GM10847 (cell line): ENCODE results near the gene TBC1D10A.

Experiments
- POLR2A ChIP-seq: IDR thresholded peaks from 2 replicates; pipeline ENCODE4 v1.6.1; 2011; ENCODE audit not compliant: insufficient read length; ENCODE audit errors: extremely low read depth

The TBC1D10A gene

DNA sequence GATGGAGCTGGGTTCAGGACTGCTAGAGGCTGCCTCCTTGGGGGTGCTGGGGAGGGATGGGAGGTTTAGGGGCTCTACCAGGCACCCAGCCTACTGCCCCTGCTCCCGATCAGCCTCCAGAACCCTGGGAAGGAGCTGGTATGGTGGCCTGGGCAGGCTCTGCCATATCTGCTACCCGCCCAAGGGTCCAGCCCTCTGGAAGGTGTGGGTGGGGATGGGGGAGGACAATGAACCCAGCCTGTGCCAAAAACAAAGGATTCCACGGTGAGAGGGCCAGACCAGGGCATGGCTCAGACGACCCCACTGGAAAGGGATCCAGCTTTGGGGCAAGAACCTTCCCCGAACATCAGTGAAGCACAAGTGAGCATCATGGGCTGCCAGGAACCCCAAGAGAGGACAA is 40.4 kb downstream of the TBC1D10A start:
- no peak for TF ChIP-seq POLR2A

DNA sequence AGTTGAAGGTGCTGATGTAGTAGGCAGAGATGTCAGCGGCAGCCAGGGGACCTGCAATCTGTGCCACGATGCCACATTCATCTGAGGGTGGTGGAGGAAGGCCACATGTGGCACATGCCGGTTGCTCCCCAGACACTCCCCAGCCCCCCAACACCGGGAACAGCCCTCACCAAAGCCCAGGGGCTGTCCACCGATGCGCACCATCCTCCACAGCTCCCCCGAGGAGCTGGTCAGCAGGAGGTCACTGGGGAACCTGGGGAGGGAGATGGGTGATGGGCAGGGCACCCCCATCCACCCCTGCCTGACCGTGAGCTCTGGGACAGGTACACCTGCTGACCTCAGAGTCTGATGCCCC is 40.9 kb downstream of the TBC1D10A start:
- TF ChIP-seq POLR2A = no peak

DNA sequence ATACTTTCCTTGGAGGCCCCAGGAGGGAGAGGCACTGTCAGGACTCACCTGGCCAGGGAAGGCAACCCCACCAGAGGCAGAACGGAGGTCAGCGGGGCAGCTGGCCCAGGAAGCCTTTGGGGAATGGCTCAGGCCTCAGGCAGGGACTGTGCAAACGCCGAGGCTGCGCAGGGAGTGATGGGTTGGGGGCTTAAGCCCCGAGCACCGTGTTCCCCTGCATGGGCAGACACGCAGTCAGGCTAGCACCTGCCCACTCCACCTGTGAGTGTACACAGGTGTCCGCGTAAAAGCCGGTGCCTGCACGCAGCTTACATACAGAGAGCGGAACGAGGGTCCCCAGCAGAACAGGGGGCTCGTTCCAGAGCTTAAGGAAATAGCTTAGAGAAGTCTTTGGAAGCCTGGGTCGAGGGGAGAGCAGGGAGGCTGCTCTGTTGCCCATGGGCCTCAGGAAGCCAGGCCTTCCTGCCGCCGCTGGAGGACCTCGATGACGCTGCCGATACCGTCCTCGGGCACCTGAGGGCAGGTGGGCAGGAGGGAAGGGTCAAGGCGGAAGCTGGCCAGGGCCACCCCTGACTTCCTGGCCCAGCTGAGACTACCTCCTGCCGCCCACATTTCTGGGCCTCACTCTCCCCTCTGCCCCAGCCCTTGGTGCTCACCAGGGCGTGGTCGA is 41.4 kb downstream of the TBC1D10A start:
- no peak for TF ChIP-seq POLR2A

DNA sequence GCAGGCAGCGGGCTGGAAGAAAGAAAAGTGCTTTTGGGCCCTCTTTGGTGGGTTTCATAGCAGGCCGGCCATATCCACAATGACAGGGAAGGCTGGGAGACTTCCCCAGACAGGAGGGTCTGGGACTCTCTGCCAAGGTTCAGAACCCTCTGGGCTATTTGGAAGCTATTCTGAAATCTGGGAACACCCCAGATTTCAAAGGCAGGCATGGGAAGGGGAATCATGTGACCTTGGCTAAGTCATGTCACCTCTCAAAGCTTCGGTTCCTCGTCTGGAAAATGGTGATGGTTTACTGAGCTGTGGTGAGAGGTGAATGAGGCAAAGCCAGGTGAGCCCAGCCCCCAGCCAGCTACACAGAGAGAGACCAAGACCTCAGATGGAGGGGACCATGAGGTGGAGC is 42.1 kb downstream of the TBC1D10A start:
- no peak for TF ChIP-seq POLR2A

DNA sequence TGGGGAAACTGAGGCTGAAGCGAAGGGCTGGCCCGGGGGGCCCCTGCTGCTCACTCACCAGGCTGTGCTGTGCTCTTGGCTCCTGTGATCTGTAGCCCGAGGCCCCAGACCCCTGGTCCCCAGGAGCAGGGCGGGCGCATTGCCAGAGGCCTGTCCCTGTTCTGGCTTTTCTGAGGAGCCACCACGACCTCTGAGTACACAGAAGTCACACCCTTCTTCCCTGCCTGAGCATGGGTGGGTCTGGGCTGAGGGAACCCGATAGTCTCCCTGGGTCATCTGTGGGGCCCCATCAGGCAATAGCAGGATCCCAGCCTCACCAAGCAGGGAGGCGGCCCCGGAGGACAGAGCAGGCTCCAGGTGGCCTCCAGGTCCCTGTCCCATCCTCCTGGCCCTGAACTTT is 42.6 kb downstream of the TBC1D10A start:
- no peak for TF ChIP-seq POLR2A

DNA sequence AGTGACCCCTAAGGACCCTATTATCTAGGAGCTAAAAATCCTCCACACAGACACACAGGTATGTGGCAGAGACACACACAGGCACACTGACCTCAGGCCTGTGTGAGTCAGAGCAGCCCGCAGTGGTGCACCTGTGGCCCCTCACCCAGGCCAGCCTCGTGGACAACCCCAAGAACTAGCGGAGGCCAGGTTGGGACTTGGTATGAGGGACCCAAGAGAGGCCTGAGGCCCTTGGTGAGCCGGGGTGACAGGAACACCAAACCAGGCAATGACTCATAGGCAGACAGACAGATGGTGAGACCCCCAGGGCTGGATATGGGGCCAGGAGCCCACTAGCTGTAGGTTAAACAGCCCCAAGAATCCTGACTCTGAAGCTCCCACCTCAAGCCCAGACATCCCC is 43.4 kb downstream of the TBC1D10A start:
- no peak for TF ChIP-seq POLR2A

DNA sequence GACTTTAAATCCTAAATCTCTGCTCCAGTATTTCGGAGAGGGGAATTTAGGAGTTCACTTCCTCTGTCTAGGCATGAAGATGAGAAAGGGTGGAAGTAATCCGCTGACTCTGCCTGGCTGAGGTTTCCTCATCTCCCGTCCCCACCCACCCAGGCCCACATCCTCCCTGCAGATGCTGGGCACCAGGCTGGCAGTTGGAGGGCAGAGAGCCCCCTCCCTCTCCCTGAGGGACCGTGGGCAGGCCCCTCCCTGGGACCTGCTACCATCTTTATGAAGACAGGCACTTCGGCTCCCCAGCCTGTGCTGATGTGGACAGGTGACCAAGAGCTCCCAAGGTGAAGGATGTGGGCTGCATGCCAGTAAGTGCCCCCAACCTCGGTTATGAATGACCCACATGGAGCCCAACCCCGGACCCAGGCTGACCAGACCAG is 44.1 kb downstream of the TBC1D10A start:
- TF ChIP-seq POLR2A = no peak

DNA sequence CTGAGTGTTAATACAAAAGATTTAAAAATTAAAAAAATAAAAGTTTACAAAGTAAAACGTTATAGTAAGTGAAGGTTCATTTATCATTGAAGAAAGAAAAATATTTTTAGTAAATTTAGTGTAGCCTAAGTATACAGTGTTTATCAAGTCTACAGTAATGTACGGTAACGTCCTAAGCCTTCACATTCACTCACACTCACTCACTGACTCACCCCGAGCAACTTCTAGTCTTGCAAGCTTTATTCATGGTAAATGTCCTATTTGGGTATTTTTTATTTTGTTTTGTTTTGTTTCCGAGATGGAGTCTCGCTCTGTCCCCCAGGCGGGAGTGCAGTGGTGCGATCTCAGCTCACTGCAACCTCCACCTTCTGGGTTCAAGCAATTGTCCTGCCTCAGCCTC is 46.2 kb downstream of the TBC1D10A start:
- no peak for TF ChIP-seq POLR2A

DNA sequence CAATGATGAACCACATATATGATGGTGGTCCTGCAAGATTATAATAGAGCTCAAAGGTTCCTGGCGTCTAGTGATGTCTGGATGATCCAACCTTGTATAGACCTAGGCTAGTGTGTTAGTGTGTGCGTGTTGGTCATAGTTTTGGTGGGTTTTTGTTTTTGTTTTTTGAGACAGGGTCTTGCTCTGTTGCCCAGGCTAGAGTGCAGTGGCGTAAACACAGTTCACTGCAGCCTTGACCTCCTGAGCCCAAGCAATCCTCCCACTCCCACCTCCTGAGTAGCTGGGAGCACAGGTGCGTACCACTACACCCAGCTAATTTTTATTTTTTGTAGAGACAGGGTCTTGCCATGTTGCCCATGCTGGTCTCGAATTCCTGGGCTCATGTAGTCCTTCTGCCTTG is 46.8 kb downstream of the TBC1D10A start:
- no peak for TF ChIP-seq POLR2A

DNA sequence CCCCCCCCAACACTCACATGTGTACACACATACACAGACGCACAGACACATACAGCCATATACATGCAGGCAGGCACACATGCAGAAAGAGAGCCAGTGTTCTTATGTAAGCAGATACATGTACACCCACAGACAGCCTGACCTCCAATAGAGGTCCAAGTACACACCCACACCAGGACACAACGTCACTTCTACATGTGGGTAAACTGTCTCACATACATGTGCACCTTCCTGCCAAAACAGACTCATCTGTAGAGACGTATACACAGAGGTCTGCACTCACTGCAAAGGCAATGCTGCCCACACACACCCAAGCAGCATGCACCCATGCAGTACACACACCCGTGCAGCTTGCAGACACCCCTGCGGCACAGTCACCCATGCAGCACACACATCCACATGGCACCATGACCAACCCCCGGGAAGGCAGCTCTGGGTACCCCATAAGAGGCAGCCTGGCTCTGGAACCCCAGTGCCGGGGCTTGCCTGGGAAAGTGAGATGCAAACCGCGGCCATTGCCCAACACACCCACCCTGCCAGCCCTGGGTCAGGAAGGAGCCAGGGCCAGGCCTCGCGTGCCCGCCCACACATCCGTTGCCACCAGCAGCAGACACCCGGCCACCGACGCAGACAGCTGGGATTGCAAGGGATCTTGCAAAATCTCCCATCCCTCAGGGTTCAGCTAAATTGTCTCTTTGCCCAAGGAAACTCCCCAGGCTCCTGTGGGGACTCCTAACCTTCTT is 47.5 kb downstream of the TBC1D10A start:
- no peak for TF ChIP-seq POLR2A

DNA sequence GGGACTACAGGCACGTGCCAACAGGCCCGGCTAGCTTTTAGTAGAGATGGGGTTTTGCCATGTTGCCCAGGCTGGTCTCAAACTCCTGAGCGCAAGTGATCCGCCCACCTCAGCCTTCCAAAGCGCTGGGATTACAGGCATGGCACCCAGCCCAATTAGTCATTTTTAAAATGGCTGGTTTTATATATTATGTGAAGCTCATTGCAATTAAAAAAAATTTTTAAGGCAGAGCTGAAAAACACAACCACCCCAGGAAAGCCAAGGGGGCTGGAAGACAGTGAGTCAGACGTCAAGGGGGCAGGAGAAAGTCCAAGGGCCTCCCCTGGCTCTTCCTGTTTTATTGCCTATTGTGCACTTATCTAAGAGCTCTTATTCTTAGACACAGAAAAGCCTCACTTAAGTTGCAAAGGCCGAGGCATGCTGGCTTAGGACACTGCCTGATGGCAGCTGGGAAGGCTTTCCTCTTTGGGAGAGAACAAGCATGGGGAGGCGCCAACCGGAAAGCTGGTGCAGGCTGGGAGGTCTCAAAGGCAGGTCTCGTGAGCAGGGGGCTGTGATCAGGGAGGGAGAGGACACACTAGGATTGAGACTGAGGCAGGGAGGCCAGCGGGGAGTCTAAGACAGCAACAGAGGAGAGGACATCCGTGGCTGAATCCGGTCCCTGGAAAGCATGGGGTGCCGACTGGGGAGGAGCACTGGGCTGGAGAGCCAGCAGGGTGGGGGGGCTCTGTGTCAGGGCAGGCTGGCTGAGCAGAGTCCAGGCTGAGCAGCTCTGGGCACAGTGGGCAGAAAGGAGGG is 49.0 kb downstream of the TBC1D10A start:
- no peak for TF ChIP-seq POLR2A

DNA sequence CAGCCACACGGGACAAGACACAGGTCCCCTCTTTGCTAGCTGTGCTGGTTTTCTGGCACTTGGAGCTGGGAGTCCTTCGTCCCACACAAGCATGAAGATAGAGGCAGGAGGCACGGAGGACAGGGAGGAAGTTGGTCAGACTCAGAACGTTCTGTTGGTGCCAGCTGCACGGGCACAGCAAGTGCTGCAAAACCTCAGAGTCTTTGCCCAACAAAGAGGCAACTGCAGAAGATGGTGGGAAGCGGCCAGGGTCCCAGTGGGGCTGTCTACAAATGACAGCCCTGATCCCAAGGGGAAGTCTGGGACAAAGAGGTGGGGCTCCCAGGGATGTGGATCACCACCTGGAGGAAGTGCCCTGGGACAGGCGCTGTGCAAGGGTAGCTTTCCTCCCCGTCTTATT is 50.7 kb downstream of the TBC1D10A start:
- no peak for TF ChIP-seq POLR2A

DNA sequence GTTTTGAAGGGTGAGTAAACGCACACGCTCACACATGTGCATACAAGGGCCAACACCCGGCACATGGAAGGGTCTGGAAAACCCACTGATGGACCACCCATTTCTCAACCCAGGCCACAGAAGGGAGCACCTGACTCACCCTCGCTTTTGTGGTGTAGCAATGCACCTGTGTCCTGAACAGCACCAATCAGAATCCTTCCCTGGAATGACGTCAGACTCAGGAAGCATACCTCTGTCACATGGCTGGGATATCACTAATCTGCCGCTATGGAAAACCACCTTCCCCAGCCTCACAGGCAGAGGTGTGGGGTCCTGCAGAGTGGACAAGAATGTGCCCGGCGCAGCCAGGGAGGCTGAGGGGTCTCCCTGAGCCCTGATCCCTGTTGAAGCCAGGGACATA is 51.1 kb downstream of the TBC1D10A start:
- no peak for TF ChIP-seq POLR2A

DNA sequence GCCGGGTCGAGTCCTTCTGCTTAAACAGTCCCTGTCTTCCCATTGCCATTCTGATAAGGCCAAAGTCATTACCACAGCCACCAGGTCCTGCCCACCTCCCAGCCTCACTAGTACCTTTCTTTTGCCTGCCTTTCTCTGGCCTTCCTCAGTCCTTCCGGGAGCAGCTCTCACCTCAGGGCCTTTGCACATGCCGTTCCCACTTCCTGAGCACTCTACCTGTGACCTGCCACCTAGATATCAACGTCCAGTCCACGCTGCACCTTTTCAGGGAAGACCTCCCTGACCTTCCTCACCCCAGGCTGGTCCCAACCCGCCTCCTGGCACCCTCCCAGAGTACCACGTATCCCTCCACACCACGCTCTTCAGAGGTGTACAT is 52.3 kb downstream of the TBC1D10A start:
- no peak for TF ChIP-seq POLR2A

DNA sequence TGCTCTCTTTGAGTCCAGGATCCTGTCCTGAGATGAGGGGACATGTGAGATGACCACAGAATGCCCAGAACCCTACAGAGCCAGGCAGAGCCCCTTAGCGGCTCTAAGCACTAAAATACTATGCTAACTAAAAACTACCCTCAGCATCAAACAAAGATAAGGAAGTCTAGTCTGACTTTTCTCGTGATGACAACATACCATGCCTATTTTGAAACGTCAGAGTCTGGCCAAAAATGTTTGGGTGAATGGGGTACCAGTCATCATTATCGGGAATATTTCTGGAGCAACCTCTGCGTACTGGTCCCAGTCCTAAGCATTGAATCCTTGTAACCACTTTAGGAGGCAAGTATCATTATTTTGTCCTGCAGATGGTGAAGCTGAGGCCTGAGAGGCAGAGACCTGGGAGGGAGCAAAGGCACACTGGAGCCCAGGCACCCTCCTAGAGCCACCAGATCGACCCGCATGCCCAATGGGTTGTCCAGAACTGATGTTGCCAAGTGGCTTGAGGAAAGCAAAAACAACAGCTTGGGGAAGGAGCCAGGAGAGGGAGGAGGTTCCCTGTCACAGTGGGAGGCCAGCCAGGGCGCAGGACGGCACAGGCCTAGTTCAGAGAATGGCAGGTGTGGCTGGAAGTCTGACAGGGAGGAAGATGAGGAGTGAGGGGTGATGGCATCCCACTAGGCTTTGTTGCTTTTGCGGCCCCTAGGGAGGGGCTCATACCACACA is 52.9 kb downstream of the TBC1D10A start:
- no peak for TF ChIP-seq POLR2A
